B cell (primary cell): ENCODE results near the gene TCEANC. TPM values are rescaled to one million over a fixed set of nuclear protein-coding genes. Genes with fewer than 3 reads are reported as not detected.
A peak's percentile ranks its signal among the peaks of the same experiment; 100 is the strongest.

Experiments used
- ATAC-seq: fragments of 200-7000 bp; cut with Tn5 transposase; one replicate; pipeline ENCODE4 v1.10.0; 2021; ENCODE audit warnings: low read depth, mild to moderate bottlenecking, moderate number of reproducible peaks, moderate library complexity
- CTCF ChIA-PET: fragments of 350-600 bp; sonication (Branson Sonifier 250); formaldehyde crosslinking; loops from one replicate; lab custom pipeline; 2021; ENCODE audit warnings: antibody characterized with exemption, inconsistent platforms; lab: Charles Lee
- POLR2A ChIA-PET: fragments of 350-600 bp; sonication (Branson Sonifier 250); formaldehyde crosslinking; loops from one replicate; lab custom pipeline; 2021; ENCODE audit warnings: antibody characterized with exemption; lab: Charles Lee
- DNase-seq: peaks from one replicate; pipeline ENCODE4 v3.0.0; 2013
- H2AFZ ChIP-seq: 2 replicates; pipeline ENCODE4 v1.6.1; 2012; ENCODE audit warnings: mild to moderate bottlenecking, low read depth, low read length; ENCODE audit not compliant: insufficient read depth, poor library complexity, severe bottlenecking
- H3K27ac ChIP-seq, 2 donors: 1 replicate in 1 of 2; 2 replicates in 1 of 2; pipeline ENCODE4 v1.5.1; 2012 to 2013; ENCODE audit warnings: low read length in 2 of 2, mild to moderate bottlenecking in 2 of 2, moderate library complexity in 1 of 2
- H3K27me3 ChIP-seq, 4 experiments: fragments of 200-600 bp in 1 of 4; sonication (generic) in 1 of 4; replicated peaks in 1 of 4; 1 replicate in 2 of 4; 2 replicates in 2 of 4; pipeline versions ENCODE4 v1.6.1 to v1.7.0; 2013 to 2016; ENCODE audit warnings: low read length in 3 of 4, mild to moderate bottlenecking in 2 of 4, mixed read lengths in 1 of 4, moderate library complexity in 1 of 4; ENCODE audit not compliant: insufficient read depth in 4 of 4, control insufficient read depth in 3 of 4; ENCODE audit errors: control extremely low read depth in 1 of 4
- H3K36me3 ChIP-seq, 2 experiments: replicated peaks in 1 of 2; 1 replicate in 1 of 2; 2 replicates in 1 of 2; pipeline versions ENCODE4 v1.6.1 to v1.7.1; 2013; ENCODE audit warnings: low read length in 1 of 2; ENCODE audit not compliant: insufficient read depth in 2 of 2, control insufficient read depth in 1 of 2; ENCODE audit errors: control extremely low read depth in 1 of 2, extremely low read depth in 1 of 2
- H3K4me1 ChIP-seq, 2 donors: fragments of 200-600 bp in 1 of 2; sonication (generic) in 1 of 2; 1 replicate in 1 of 2; 2 replicates in 1 of 2; pipeline versions ENCODE4 v1.5.1 to v1.6.1; 2013 to 2017; ENCODE audit warnings: low read length in 2 of 2; ENCODE audit not compliant: control insufficient read depth in 2 of 2, insufficient read depth in 2 of 2
- H3K4me2 ChIP-seq: replicated peaks from 2 replicates; pipeline ENCODE3; 2012; ENCODE audit warnings: mild to moderate bottlenecking, low read depth, low read length; ENCODE audit not compliant: poor library complexity, severe bottlenecking
- H3K4me3 ChIP-seq, 5 experiments: fragments of 200-600 bp in 1 of 5; sonication (generic) in 1 of 5; 1 replicate in 3 of 5; 2 replicates in 2 of 5; pipeline versions ENCODE4 v1.5.1 to v1.7.0; 2011 to 2016; ENCODE audit warnings: low read length in 4 of 5, mild to moderate bottlenecking in 4 of 5, low read depth in 2 of 5, control low read depth in 1 of 5, moderate library complexity in 1 of 5; ENCODE audit not compliant: insufficient read depth in 1 of 5; ENCODE audit errors: control extremely low read depth in 1 of 5, extremely low read depth in 1 of 5
- H3K79me2 ChIP-seq: fragments of 200-600 bp; sonication (generic); one replicate; pipeline ENCODE4 v1.6.0; 2016; ENCODE audit warnings: low read length; ENCODE audit not compliant: control insufficient read depth, insufficient read depth
- H3K9ac ChIP-seq: fragments of 200-600 bp; sonication (generic); 2 replicates; pipeline ENCODE4 v1.6.1; 2017; ENCODE audit warnings: mild to moderate bottlenecking, low read length, moderate library complexity
- H3K9me3 ChIP-seq, 3 donors: one replicate each; pipeline versions ENCODE4 v1.6.1 to v1.7.1; 2013; ENCODE audit warnings: low read length in 2 of 3; ENCODE audit not compliant: control insufficient read depth in 2 of 3, insufficient read depth in 1 of 3; ENCODE audit errors: control extremely low read depth in 1 of 3
- H4K20me1 ChIP-seq: 2 replicates; pipeline ENCODE4 v1.6.0; 2012; ENCODE audit warnings: mild to moderate bottlenecking, low read length; ENCODE audit not compliant: insufficient read depth, control insufficient read depth, poor library complexity, severe bottlenecking
- H3K27ac Mint-ChIP-seq: one replicate; pipeline ENCODE4 v1.8.0; 2021; ENCODE audit warnings: mixed read lengths
- H3K27me3 Mint-ChIP-seq: one replicate; pipeline ENCODE4 v1.8.0; 2021; ENCODE audit warnings: mixed read lengths
- H3K4me1 Mint-ChIP-seq: one replicate; pipeline ENCODE4 v1.8.0; 2021; ENCODE audit warnings: mixed read lengths
- H3K4me3 Mint-ChIP-seq: one replicate; pipeline ENCODE4 v1.8.0; 2021; ENCODE audit warnings: mixed read lengths
- H3K9me3 Mint-ChIP-seq: one replicate; pipeline ENCODE4 v1.8.0; 2022; ENCODE audit warnings: mixed read lengths; ENCODE audit not compliant: insufficient read depth
- EZH2 ChIP-seq: IDR thresholded peaks from 2 replicates; pipeline ENCODE4 v1.6.1; 2012; ENCODE audit warnings: borderline replicate concordance, low read depth, mild to moderate bottlenecking, moderate library complexity, low read length; ENCODE audit not compliant: insufficient read depth, poor library complexity, severe bottlenecking
- WGBS: methylation state at CpG from one replicate; pipeline ENCODE4 v1.1.5; 2013; ENCODE audit warnings: missing lambda C conversion rate; ENCODE audit not compliant: insufficient coverage; 5-methylcytosine and 5-hydroxymethylcytosine counted together
- intact Hi-C: fragments of 100-400 bp; cut with micrococcal nuclease; formaldehyde crosslinking; loops from one replicate; pipeline ENCODE4 v1.10.0; 2022
- polyA plus RNA-seq: library from polyadenylated mRNA; depleted of rRNA; stranded (reverse); fragments of >200 nt; gene quantifications from 2 replicates; pipeline ENCODE4 v1.2.3, GENCODE V29; 2012
- total RNA-seq, 2 donors: library from RNA; stranded (reverse); fragments of 120-200 nt in 1 of 2; gene quantifications; 1 replicate in 1 of 2; 2 replicates in 1 of 2; pipeline versions ENCODE4 v1.2.3 to v1.2.4, GENCODE V29; 2013 to 2022
- TF ChIP-seq, protein P1 (sequence below): fragments of 200-600 bp; IDR thresholded peaks from one replicate; pipeline ENCODE4 v1.8.0; 2022; ENCODE audit warnings: antibody characterized with exemption, mild to moderate bottlenecking

Gene TCEANC
- total and polyA plus RNA-seq, 2 donors (not counting 1 experiment from before 2014, with no cell fraction given), result 5.5 to 10.0 TPM

- peak overlapping the region; percentile 31 for H3K9ac ChIP-seq
- H3K79me2 ChIP-seq, result peaks cover 79% of the 10 kb centered on the region
- H3K4me3 ChIP-seq, result peak overlapping the region in 1 of 5 experiments; percentile 1
- CTCF ChIA-PET, result interaction anchor here (0.8 to 2.1 kb wide), 6 partner anchors 10 to 49 kb away, joined by 3 to 14 read pairs (median 4); partner anchors contain the start of genes OFD1, RAB9A and TRAPPC2
- intact Hi-C loops, result loop anchor here (2.0 kb wide), 1 partner anchor 34 kb away; no protein-coding TSS in a partner anchor
- WGBS, result no CpG with 5 or more reads among the region's 1 CpG
- POLR2A ChIA-PET, result interaction anchor here (1.3 kb wide), 1 partner anchor 36 kb away, joined by 6 read pairs; the partner anchor contains the start of genes OFD1 and TRAPPC2
- TF ChIP-seq, protein P1, sequence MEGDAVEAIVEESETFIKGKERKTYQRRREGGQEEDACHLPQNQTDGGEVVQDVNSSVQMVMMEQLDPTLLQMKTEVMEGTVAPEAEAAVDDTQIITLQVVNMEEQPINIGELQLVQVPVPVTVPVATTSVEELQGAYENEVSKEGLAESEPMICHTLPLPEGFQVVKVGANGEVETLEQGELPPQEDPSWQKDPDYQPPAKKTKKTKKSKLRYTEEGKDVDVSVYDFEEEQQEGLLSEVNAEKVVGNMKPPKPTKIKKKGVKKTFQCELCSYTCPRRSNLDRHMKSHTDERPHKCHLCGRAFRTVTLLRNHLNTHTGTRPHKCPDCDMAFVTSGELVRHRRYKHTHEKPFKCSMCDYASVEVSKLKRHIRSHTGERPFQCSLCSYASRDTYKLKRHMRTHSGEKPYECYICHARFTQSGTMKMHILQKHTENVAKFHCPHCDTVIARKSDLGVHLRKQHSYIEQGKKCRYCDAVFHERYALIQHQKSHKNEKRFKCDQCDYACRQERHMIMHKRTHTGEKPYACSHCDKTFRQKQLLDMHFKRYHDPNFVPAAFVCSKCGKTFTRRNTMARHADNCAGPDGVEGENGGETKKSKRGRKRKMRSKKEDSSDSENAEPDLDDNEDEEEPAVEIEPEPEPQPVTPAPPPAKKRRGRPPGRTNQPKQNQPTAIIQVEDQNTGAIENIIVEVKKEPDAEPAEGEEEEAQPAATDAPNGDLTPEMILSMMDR, result no peak
- TF ChIP-seq EZH2, result no peak
- H3K4me1 ChIP-seq, result peaks cover 56 to 75% of the 10 kb centered on the region in 2 donors
- peaks cover 76% of the 10 kb centered on the region for H3K4me1 Mint-ChIP-seq
- H3K27me3 Mint-ChIP-seq, result no peaks in the 10 kb centered on the region
- H3K27ac ChIP-seq, result no peak overlapping the region
- H3K4me3 Mint-ChIP-seq, result no peak overlapping the region
- DNase-seq (no peak), ATAC-seq (no peak)
- no peaks in the 10 kb centered on the region for H3K27me3 ChIP-seq
- H4K20me1 ChIP-seq, result peaks cover 28% of the 10 kb centered on the region
- no peaks in the 10 kb centered on the region for H3K9me3 ChIP-seq
- no peaks in the 10 kb centered on the region for H3K9me3 Mint-ChIP-seq
- H3K4me2 ChIP-seq, result peak overlapping the region; percentile 62
- no peaks in the 10 kb centered on the region for H3K36me3 ChIP-seq
- H2AFZ ChIP-seq, result no peak overlapping the region
- no peak overlapping the region for H3K27ac Mint-ChIP-seq
Observed at GRCh38 chrX:13698432-13698831, 45.5 kb downstream of the TCEANC start.

- Histone ChIP-seq H3K4me1 (peaks cover 49 to 67% of the 10 kb centered on the region in 2 donors), H3K27ac (peak overlapping the region in 1 of 2 donors; percentile 10), H4K20me1 (peaks cover 28% of the 10 kb centered on the region), H3K4me2 (peak overlapping the region; percentile 62), H3K4me3 (peak overlapping the region in 1 of 5 experiments; percentile 11), H3K9ac (peak overlapping the region; percentile 31), H3K36me3 (peaks cover 0 to 2% of the 10 kb centered on the region in 2 experiments), H3K9me3 (no peaks in the 10 kb centered on the region), H3K27me3 (no peaks in the 10 kb centered on the region), H2AFZ (no peak overlapping the region), H3K79me2 (peaks cover 85% of the 10 kb centered on the region)
- H3K4me3 Mint-ChIP-seq, result peak overlapping the region; percentile 70
- ChIA-PET CTCF (interaction anchor here (0.7 to 2.1 kb wide), 4 partner anchors 12 to 53 kb away, joined by 3 to 14 read pairs (median 6); partner anchors contain the start of genes OFD1 and TRAPPC2), POLR2A (no interaction called here)
- DNase-seq, result peak; percentile 17
- H3K27me3 Mint-ChIP-seq, result no peaks in the 10 kb centered on the region
- H3K4me1 Mint-ChIP-seq, result peaks cover 75% of the 10 kb centered on the region
- peak; percentile 40 for ATAC-seq
- intact Hi-C loops, result loop anchor here (2.0 kb wide), 1 partner anchor 33 kb away; no protein-coding TSS in a partner anchor
- WGBS, result 77% methylated on average over 3 of the region's 7 CpGs
- TF ChIP-seq, protein P1, result no peak
- no peak for TF ChIP-seq EZH2
- peak overlapping the region; percentile 86 for H3K27ac Mint-ChIP-seq
- H3K9me3 Mint-ChIP-seq, result no peaks in the 10 kb centered on the region
Observed at GRCh38 chrX:13699183-13699826, 46.4 kb downstream of the TCEANC start.
